CD4-positive, alpha-beta T cell treated with Interleukin-17A for 1 hour (primary cell): Measurements from ENCODE around the gene KIF16B.

Source experiments
- DNase-seq: peaks from one replicate; pipeline ENCODE4 v3.0.0-alpha.2; 2020

Gene KIF16B

GRCh38 chr20:16518784-16519084, 54.5 kb downstream of the KIF16B start:
- DNase-seq: no peak

- DNase-seq: peak; percentile 25
These were observed 55.1 kb downstream of the KIF16B start for GRCh38 chr20:16517946-16518783.

DNA sequence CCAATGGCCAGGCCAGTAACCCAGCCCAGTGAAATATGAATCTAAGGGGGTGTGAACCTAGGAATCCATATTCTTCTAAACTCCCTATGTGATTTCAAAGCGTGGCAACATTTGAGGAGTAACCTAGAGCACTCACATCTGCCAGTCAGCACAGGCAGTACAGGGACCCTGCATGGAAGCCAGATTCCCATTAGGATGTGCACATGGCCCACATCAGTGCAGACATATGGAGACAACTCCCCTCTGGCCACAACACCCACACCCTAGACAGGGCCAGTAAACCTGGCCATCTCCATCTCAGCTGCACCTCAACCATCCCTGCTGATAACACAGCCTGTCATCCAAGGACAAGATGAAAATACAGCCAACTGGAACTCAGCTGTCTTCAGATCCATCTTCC, 56.5 kb downstream of the KIF16B start:
- no peak for DNase-seq

- DNase-seq: no peak
These were observed 58.2 kb downstream of the KIF16B start for GRCh38 chr20:16515046-16515445.

GRCh38 chr20:16514140-16514539, 59.1 kb downstream of the KIF16B start:
- DNase-seq: no peak

DNA sequence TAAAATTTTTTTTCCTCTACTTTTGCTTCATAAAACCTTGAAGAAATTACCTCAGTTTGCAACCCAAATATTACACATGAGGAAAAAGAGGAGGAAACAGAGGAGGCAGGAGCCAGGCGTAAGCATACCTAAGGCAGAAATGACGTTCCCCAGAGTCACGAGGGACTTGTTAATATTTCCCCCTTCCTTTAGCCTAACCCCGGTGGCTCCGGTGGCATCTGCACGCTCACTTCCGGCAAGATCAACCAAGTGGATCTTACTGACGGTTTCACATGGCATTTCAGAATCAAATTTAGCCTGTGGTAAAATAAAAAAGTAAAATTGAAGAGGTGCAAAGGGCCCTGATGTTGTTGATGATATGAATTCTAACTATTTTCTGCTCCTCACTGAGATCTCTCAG, 67.4 kb downstream of the KIF16B start:
- no peak for DNase-seq

DNA sequence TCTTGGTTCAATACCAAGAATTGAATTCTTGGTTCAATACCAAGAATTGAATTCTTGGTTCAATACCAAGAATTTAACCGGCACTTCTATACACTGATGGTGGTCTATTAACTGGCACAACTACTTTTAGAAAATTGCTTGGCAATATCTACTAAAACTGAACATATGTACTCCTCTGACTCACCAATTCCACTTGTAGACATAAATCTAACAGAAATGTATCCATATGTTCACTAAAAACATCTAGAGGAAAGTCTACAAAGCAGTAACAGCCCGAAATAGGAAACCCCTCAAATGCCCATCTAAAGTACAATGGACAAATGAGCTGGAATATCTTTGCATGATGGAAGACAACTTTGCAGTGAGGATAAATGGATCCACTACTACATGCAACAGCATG, 71.9 kb downstream of the KIF16B start:
- no peak for DNase-seq

- DNase-seq: no peak
These were observed 73.1 kb downstream of the KIF16B start for GRCh38 chr20:16500197-16500596.

DNA sequence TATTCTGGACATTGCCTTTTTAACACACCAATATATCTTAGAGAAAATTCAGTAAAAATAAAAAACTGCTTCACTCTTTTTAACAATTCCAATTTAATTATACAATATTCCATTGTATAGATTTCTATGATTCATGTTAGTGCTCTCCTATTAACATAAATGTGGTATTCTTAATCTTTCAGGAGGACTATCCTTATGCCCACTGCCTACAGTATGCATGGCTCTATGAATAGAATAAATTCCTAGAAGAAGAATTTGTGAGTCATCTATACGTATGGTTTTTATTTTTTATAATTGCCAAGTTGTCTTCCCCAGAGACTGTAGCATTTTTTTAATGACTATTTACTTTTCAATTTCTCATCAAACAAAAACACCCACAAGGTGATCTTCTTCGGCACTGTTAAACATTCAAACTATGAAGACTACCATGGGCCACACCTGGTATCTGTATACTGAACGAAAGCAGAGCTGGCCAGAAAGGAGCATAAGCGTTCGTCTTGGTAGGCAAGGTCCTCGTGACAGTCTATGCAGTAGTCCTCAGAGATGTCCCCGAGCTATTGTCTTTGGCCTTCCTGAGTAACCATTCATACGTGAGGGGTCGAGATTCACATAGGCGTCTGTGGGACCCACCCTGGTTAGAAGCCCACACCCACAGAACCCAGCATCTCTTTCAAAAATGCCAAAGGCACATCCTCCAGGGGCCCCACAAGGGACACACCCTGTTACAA, 74.6 kb downstream of the KIF16B start:
- no peak for DNase-seq

DNA sequence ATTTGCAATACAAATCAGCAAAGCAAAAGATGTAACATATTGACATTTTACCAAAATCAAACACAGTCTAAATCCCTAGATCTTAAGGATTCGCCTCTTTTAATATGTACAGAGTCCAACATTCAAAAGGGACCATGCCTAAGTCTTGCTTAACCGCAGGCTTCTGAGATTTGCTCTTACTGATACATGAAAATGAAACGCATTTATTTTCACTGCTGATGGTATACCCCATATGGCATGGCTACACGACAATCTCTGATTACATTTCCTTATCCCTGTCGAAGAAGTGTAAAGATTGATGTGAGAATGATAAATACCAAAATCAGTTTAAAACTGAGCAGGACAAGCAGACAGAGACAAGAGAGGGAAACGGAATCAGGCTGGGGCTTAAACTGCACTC, 75.4 kb downstream of the KIF16B start:
- DNase-seq: no peak

DNA sequence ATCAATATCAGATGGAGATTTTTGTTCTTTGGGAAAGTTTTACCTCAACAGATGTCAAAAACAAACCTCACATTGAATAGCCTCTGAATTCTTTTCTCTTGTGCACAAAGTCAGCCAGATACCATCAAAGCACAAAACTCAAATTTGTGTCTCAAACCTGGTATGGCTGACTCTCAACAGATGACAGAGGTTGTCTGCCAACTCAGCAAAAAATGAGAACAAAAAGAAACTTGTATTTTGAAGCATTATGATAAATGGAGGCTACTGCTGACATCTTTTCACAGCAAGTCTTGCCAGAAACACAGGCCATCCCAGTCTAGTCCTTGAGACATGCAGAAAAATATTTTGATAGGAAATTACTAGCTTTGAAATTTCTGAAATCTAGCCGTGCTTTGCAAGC, 79.8 kb downstream of the KIF16B start:
- DNase-seq: no peak

DNA sequence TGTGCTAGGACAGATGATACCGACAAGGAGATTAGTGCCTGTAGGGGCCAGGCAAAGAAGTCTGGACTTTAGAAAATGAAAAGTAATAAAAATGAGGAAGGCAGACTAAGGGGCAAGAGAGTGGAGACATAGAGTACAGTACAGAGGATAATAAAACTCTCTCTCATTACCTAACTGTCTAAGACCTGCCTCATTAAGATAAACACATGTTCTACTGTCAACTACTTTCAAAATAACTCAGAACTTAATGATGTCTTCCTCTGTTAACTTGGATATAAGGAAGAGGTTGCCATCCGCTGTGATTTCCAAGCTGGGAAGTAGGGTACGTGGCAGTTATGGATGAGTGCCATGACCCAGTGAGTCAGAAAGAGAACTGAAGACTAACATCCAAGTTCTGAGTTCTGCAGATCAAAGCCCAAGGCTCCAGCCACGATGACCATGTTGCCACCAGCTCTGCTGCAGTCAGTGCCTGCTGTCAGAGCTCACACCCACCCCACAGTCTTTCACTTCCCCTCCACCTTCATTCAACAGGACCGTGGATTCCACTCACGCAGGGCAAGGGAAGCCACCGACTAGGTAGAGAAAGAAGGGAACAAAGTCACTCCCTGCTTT, 81.8 kb downstream of the KIF16B start:
- no peak for DNase-seq

DNA sequence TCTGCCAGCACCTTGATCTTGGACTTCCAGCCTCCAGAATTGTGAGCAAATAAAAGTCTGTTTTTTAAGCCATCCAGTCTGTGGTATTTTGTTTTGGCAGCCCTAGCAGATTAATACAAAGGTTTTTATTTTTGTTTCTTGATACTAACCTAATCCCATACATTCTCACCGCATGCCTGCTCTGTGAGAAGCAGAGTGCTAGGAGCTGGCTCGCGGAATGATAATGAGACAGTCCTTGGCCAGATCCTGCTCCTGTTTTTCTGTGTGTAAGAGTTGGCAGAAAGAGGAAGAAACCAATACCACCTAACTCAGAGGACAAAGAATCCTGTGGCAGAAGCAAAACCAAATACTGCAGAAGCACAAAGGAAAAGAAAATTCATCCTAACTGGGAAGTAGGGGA, 82.6 kb downstream of the KIF16B start:
- DNase-seq: no peak

- no peak for DNase-seq
These were observed 84.6 kb downstream of the KIF16B start for GRCh38 chr20:16488616-16489015.

GRCh38 chr20:16488086-16488485, 85.2 kb downstream of the KIF16B start:
- no peak for DNase-seq

- DNase-seq: no peak
These were observed 86.7 kb downstream of the KIF16B start for GRCh38 chr20:16486532-16486931.

GRCh38 chr20:16485401-16485800, 87.8 kb downstream of the KIF16B start:
- no peak for DNase-seq

- DNase-seq: no peak
These were observed 90.2 kb downstream of the KIF16B start for GRCh38 chr20:16483024-16483423.

GRCh38 chr20:16481977-16482376, 91.3 kb downstream of the KIF16B start:
- no peak for DNase-seq

DNA sequence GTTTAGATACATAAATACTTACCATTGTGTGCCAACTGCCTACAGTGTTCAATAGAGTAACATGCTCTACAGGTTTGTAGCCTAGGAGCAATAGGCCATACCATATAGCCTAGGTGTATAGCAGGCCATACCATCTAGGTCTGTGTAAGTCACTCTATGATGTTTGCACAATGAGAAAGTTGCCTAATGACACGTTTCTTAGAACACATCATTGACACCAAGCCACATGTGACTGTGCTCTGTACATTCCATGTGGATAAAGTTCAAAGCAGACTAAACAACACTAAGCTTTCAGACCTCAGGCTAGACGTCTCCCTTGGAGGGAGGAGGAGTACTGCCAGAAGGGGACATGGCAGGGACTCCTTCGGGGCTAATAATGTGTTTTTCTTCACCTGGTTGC, 93.6 kb downstream of the KIF16B start:
- DNase-seq: no peak

DNA sequence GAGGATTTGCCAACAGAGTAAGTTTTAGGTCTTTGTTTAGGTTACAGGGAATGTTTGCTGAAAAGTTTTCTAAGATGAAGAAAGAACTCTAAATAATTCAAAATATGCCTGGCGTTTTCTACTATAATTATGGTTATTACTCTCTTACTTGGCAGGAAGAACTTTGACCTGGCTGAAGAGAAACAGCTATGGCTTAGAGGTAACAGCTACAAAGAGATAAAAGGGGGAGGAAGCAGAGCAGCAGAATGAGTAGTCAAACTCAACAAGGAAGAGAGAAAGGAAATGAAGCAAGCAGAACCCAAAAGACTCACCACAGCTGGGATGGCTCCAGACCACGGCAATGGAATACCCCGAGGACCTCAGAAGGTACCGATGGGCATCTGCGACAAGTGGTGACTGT, 95.6 kb downstream of the KIF16B start:
- DNase-seq: no peak

- peak; percentile 36 for DNase-seq
These were observed 97.2 kb downstream of the KIF16B start for GRCh38 chr20:16476032-16476431.

DNA sequence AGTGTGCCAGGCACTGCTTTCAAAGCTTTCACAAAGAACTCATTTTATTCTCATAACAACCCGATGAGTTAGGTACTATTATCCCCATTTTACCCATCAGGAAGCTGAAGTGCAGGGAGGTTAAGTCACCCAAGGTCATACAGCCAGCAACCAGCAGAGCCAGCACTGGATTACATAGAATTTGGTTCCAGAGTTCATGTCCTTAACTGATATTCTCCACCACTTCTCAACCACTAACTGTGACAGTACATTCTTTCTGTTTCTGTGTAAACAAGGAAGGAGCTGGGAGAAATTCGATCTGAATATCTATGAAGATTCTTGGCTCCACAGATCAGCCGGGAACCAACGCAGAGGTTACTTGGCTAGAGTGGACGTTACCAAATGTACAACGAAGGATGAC, 98.0 kb downstream of the KIF16B start:
- DNase-seq: no peak

- no peak for DNase-seq
These were observed 98.9 kb downstream of the KIF16B start for GRCh38 chr20:16474363-16474762.
